Glomerular visceral epithelial cell (primary cell): ENCODE results near the gene FAM228A.
"Not testable (repeated sequence)": the region's sequence is repeated elsewhere in the genome, so short reads cannot be mapped to it uniquely, and the experiment has no call there.

Experiments
- DNase-seq: peaks from one replicate; pipeline ENCODE4 v3.0.0-alpha.2; 2016; ENCODE audit errors: extremely low spot score

The FAM228A gene

GRCh38 chr2:24174851-24175277, at the start of gene FAM228A:
Gene FAM228A, plus strand, starts transcription at chr2:24175053. Its CDS starts 428 bp downstream, at chr2:24175481.
- DNase-seq = no peak

- DNase-seq = no peak
Measured at GRCh38 chr2:24125956-24126355, 48.9 kb upstream of the FAM228A start.

- DNase-seq = no peak
Measured at GRCh38 chr2:24132543-24132942, 42.3 kb upstream of the FAM228A start.

DNA sequence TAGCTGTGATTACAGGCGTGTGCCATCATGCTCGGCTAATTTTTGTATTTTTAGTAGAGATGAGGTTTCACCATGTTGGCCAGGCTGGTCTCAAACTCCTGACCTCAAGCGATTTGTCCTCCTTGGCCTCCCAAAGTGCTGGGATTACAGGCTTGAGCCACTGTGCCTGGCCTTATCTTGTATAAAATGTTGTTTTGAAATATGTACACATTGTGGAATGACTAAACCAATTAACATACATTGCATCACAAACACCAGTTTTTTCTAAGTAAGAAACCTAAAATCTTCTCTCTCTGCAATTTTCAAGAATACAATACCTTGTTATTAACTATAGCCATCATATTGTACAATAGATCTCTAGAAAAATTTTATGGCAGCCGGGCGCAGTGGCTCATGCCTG, 34.5 kb upstream of the FAM228A start:
- DNase-seq = not testable (repeated sequence)

DNA sequence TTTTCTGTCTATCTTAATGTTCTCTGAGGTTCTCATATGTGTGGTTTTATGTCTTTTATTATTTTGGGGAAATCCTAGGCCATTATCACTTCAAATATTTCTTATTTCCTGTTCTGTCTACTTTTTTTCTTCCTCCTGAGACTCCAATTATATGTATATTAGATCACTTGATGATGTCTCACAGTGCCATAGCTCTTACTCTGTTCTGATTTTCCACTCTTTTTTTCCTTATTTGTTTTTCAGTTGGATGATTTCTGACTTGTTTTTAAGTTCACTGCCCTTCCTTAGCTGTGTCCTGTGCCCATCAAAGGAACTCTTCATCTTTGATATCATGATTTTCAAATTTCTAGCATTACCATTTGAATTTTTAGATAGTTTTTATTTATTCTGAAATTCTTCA, 27.5 kb upstream of the FAM228A start:
- no peak for DNase-seq

GRCh38 chr2:24152413-24153197, 22.2 kb upstream of the FAM228A start:
- no peak for DNase-seq

DNA sequence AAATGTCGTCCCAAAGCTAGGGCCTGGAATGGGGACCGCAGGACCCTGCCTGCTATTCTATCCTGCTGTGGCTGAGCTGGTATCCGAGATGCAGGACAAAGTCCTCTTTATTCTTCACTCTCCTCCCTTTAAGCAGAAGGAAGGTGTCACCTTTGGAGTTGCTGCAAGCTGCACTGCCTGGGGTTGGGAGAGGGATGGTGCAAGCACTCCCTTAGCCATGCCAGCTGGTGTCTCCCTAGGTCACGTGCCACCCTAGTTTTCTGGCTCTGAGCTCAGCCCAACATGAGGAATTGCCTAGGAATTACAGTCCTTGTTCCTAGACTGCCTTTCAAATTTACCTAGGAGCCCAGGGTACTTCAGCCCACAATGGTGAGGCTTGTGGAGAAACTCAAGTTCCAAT, 21.4 kb upstream of the FAM228A start:
- DNase-seq = no peak

DNA sequence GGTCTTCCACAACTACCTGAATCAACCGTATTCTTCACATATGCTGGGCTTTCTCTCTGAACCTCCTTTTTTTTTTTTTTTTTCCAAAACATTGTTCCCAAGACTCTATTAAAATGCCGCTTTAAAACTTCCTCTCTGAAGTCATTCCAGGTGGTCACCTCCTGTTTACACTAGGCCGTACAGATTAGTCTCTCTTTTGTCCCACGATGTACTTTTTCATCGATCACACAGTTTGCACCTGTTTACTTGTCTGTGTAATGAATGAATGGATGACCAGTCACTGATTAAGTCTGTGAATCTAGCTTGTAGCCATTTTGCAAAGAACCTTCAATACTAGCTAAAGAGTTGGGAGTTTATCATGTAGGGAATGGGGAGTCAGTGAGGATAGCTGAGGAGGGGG, 16.7 kb upstream of the FAM228A start:
- no peak for DNase-seq

DNA sequence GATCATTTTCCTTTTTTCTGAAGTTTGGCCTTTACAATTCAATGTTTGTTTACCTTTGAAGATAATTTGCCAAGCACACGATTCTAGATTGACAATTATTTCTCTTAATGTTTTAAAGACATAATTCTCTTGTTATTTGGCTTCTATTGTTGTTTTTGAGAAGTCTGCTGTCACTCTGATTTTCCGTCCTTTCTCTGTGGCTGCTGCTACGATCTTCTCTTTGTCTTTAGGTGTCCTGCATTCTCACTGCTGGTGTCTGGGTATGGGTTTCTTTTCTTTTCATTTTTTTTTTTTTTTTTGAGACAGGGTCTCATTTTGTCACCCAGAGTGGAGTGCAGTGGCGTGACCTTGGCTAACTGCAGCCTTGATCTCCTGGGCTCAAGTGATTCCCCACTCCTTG, 15.1 kb upstream of the FAM228A start:
- DNase-seq = no peak

GRCh38 chr2:24160761-24161160, 14.1 kb upstream of the FAM228A start:
- no peak for DNase-seq

- no peak for DNase-seq
Measured at GRCh38 chr2:24162494-24162893, 12.4 kb upstream of the FAM228A start.

DNA sequence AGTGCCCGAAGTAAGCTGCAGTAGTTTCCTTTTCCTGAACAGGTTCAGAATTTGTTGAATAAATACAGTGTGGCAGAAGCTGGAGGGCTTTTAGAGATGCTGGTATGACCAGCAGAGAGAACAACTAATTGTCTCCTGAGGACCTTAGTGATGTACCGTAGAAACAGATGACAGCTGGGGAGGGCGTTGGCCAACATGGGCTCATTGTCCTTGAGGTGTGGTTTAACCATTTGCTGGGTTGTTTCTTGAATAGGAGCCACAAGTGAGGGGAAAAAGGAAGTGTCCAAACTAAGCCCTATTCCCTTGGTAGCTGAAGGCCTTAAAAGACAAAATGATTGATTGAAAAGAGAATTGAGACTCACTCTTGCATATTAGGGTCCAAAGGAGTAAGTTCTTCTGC, 11.7 kb upstream of the FAM228A start:
- DNase-seq = no peak

DNA sequence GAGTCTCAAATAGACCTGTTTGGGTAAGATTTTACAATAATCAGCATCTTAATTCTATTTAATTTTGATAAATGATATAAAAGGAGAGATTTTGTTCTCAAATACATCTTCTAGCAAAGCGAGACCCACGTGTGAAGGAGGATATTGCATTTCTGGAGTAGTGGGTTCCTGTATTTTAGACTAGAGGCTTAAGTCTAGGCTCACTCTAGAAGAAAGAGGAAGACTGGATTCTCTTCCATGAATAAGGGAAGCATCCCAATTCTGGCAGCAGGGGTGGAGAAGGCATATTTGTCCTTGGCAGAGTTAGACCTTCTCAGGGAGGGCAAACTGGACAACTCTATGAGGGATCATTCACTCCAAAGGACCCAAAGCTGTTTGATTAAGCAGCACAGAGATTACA, 11.3 kb upstream of the FAM228A start:
- DNase-seq = no peak

DNA sequence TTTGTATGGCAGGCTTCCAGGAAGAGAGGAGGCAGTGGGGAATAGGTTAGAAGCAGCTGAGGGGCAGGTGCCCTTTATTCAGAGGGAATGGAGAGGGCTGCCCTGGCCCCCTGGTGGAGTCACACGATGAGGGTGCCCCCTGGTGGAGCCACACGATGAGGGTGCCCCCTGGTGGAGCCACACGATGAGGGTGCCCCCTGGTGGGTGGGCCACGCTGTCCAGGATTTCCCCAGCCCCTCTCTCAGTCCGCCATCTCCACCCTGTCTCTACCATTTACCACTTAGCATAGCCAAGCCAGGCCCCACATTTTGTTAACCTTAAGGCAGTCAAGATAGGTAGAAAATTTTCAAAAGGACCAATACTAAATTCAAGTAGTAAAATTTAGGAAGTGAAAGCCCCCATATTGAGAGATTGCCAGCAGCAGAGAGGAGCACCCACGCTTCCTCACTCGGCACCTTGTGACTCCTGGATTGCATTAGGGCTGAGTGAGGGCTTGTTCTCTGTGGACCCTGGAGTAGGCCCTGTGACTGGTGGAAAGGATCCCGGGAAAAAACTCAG, 10.4 kb upstream of the FAM228A start:
- peak; percentile 10 for DNase-seq

DNA sequence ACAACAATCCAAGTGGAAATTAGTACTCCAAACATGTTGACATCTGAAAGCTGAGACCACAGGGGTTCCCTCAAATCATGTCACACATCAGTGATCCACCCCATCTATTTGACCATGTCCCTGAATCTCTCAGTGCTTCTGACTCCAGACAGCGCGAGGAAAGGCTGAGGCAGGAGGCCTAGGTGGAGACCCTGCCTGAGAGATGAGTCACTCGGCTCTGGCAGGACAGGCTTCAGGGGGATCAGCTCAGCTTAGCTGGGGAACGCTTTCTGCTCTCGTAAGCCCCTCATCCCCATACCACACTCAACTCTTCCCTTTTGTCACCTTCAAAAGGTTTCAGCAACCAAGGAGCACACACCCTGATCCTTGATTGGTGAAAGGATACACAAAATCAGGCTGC, 5.8 kb upstream of the FAM228A start:
- DNase-seq = no peak

GRCh38 chr2:24175631-24176187, 856 bp downstream of the FAM228A start:
- DNase-seq = no peak

GRCh38 chr2:24176326-24176725, 1.5 kb downstream of the FAM228A start:
- DNase-seq = no peak

DNA sequence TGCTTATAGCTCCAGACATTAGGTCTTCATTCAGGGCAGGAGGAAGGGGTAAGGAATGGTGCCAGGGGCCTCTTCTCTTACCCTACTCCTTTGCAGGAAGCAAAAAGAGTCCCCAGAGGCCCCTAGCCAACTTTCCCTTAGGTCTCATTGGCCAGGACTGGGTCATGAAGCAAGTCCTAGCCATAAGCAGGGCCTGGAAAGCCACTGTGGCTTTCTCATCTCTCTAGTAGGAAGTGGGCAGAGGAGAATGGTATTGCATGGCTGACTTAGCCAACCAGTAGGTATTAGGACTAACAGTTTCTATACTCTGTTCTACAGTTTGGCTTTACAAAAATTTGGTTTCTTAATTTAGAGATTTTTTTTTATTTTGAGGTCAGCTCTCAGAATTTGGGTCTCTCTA, 4.8 kb downstream of the FAM228A start:
- DNase-seq = no peak

DNA sequence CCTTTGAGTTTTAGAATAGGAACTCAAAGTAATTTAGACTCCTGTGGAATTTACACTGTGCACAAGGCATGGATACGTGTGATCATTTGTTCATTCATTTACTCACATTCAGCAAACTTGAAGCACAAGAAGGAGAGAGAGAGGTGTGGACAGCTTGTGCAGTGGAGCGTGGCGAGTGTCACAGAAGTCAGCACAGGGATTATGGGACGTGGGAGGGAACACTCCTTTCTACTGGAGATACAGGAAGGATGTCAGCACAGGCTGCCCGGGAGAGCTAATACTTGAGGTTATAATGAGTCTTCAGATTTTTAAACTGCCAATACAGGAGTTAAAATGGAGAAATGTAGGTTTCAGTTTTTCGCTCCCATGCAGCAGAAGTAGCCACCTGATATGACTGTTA, 7.0 kb downstream of the FAM228A start:
- DNase-seq = peak; percentile 11

DNA sequence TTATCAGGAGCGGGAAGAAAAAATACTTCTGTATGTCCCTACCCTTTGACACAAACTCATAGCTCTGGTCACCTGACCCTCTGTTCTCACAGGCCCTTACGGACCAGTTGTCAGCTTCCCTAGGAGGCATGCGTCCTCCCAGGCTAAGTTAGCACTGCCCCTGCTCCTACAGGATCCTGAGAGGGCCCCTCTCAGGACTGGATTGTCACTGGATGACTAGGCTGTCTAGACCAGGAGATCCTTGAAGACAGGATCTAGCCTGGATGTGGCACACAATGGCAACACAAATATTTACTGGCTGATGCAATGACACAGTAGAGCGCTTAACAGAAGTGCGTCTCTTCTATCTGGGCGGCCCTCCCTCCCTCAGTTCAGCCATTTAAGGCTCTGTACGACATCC, 7.7 kb downstream of the FAM228A start:
- DNase-seq = no peak

DNA sequence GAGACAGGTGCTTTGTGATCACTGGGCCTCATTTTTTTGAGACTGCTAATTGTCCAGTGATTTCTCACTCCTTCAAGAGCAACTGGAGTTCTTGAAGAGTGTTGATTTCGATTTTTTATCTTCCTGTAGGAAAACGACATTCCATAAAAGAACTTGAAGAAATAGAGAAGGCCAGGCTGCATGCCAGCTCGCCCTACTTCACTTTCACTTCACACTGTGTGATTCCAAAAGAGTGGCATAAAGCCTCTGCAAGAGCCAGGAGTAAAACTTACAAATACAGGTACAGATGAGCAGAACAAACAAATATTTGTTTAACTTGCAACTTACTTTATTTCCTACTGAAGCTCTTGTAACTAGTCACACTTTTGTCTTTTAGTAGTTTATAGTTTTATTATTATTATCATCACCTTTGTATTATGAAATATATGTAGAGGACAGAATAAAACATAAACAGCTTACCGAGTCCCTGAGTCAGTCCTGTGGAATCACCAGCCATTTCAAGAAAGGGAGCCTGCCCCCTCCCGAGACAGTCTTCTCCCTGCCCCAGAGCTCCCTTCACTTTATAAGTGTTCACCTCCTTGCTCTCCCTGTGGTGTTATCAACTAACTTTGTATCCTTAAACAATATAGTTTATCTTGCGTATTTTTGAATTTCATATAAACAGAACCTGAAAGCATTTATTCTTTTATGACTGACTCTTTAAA, 8.7 kb downstream of the FAM228A start:
- DNase-seq = no peak

DNA sequence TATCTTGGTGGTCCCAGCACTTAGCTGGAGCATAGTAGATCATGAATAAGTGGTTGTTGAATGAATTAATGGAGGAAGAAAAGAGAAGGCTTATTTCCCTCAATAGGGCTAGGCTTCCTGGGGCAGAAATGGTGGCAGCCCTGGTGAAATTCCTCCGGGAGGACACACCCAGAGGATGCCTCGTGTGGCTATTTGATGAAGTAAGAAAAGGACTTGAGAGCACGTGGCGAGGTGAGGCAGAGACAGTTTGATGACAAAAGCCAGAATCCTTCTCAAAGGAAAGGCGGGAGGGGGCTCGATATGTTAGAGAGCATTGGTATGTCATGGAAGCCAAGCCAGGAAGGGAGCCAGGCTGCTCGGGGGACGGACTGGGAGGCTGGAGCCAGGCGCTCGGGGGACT, 14.7 kb downstream of the FAM228A start:
- no peak for DNase-seq

DNA sequence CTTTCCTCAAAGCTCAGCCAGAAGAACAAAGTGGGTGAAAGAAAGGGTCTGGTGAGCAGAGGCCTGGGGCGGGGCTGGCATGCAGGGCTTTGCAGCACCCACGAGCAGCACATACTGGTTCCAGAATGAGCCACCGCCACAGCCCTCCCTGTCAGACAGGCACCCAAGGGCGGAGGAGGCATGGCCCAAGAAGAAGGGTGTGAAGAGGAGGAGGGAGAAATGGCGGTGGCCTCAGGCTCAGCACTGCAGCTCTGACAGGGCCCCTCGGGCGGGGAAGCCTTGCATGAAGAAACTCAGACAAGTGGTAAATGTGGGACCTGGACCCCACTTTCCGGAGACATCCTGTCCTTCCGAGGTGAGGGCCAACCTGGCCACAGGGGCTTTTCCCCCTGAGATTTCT, 15.7 kb downstream of the FAM228A start:
- DNase-seq = no peak
